NCI-H2196 treated with DMSO at 0.1 percent for 48 hours (cell line): Measurements from ENCODE around the gene MRPL36.
A peak's percentile ranks its signal among the peaks of the same experiment; 100 is the strongest.
"Not testable (repeated sequence)": the region's sequence is repeated elsewhere in the genome, so short reads cannot be mapped to it uniquely, and the experiment has no call there.

ENCODE experiments used
- DNase-seq: peaks from one replicate; lab custom pipeline; 2025; ENCODE audit not compliant: unreplicated experiment; lab: John Stamatoyannopoulos, UW

MRPL36 gene

GRCh38 chr5:1799602-1800471 is at the start of gene MRPL36:
Gene MRPL36 (minus strand): TSS chr5:1799837. CDS start chr5:1798935, 902 bp downstream.
- DNase-seq: peak; percentile 62

GRCh38 chr5:1847611-1848010 is 48.0 kb upstream of the MRPL36 start:
- no peak for DNase-seq

GRCh38 chr5:1847056-1847455 is 47.4 kb upstream of the MRPL36 start:
- DNase-seq: no peak

GRCh38 chr5:1846583-1846982 is 46.9 kb upstream of the MRPL36 start:
- DNase-seq: no peak

- no peak for DNase-seq
These were observed 46.1 kb upstream of the MRPL36 start for GRCh38 chr5:1845696-1846095.

GRCh38 chr5:1844708-1845436 is 45.2 kb upstream of the MRPL36 start:
- DNase-seq: no peak

- DNase-seq: not testable (repeated sequence)
These were observed 44.1 kb upstream of the MRPL36 start for GRCh38 chr5:1843761-1844160.

- no peak for DNase-seq
These were observed 42.6 kb upstream of the MRPL36 start for GRCh38 chr5:1842004-1842819.

- no peak for DNase-seq
These were observed 41.3 kb upstream of the MRPL36 start for GRCh38 chr5:1840741-1841521.

- no peak for DNase-seq
These were observed 40.5 kb upstream of the MRPL36 start for GRCh38 chr5:1840071-1840547.

- no peak for DNase-seq
These were observed 38.4 kb upstream of the MRPL36 start for GRCh38 chr5:1838013-1838412.

GRCh38 chr5:1836891-1837880 is 37.5 kb upstream of the MRPL36 start:
- no peak for DNase-seq

GRCh38 chr5:1836176-1836890 is 36.7 kb upstream of the MRPL36 start:
- no peak for DNase-seq

GRCh38 chr5:1835431-1835830 is 35.8 kb upstream of the MRPL36 start:
- DNase-seq: no peak

- DNase-seq: no peak
These were observed 35.2 kb upstream of the MRPL36 start for GRCh38 chr5:1834721-1835429.

- no peak for DNase-seq
These were observed 34.5 kb upstream of the MRPL36 start for GRCh38 chr5:1834022-1834551.

- no peak for DNase-seq
These were observed 33.8 kb upstream of the MRPL36 start for GRCh38 chr5:1833264-1834021.
